Endothelial cell of umbilical vein (primary cell): ENCODE results near the gene MAP6D1. TPM values are rescaled to one million over a fixed set of nuclear protein-coding genes. Genes with fewer than 3 reads are reported as not detected.

Experiments
- BruUV-seq: library from RNA; stranded (reverse); fragments of 400-500 nt; replicated peaks from 2 replicates; lab custom pipeline; 2021; lab: Mats Ljungman, UMichigan
- CTCF ChIA-PET: fragments of 300-600, 350-600 bp; sonication (Branson Sonifier 250); formaldehyde crosslinking; loops from one replicate; lab custom pipeline; 2021; ENCODE audit warnings: antibody characterized with exemption, inconsistent platforms; lab: Charles Lee
- POLR2A ChIA-PET: fragments of 300-600, 350-600 bp; sonication (Branson Sonifier 250); formaldehyde crosslinking; loops from one replicate; lab custom pipeline; 2021; ENCODE audit warnings: antibody characterized with exemption, inconsistent platforms; lab: Charles Lee
- DNase-seq: peaks from one replicate; pipeline ENCODE4 v3.0.0-alpha.2; 2011; ENCODE audit warnings: low read depth, low spot score
- FAIRE-seq: peaks from 2 replicates; lab custom pipeline; 2011; peaks lifted over from hg19 to GRCh38; lab: Jason Lieb, UNC
- H2AFZ ChIP-seq: 2 replicates; pipeline ENCODE4 v1.6.0; 2012; ENCODE audit warnings: low read depth, low read length, control low read depth, inconsistent platforms
- H3K27ac ChIP-seq: 2 replicates; pipeline ENCODE4 v1.5.1; 2011; ENCODE audit warnings: low read depth, mild to moderate bottlenecking, control low read depth, low read length, moderate library complexity; ENCODE audit not compliant: insufficient read depth
- H3K27me3 ChIP-seq, 2 experiments: 2 replicates each; pipeline versions ENCODE4 v1.6.0 to v1.6.1; 2011; ENCODE audit warnings: low read length in 2 of 2, mixed read lengths in 1 of 2; ENCODE audit not compliant: control insufficient read depth in 2 of 2, insufficient read depth in 2 of 2
- H3K36me3 ChIP-seq, 2 experiments: 2 replicates in 1 of 2; 3 replicates in 1 of 2; pipeline ENCODE4 v1.5.1; 2011; ENCODE audit warnings: low read length in 2 of 2, mild to moderate bottlenecking in 1 of 2, moderate library complexity in 1 of 2; ENCODE audit not compliant: control insufficient read depth in 2 of 2, insufficient read depth in 2 of 2; ENCODE audit errors: extremely low read depth in 1 of 2
- H3K4me1 ChIP-seq: 3 replicates; pipeline ENCODE4 v1.5.1; 2011; ENCODE audit warnings: mild to moderate bottlenecking, low read length; ENCODE audit not compliant: control insufficient read depth, insufficient read depth; ENCODE audit errors: extremely low read depth
- H3K4me2 ChIP-seq: 2 replicates; pipeline ENCODE4 v1.6.1; 2011; ENCODE audit warnings: low read length, control low read depth, mixed read lengths; ENCODE audit not compliant: insufficient read depth
- H3K4me3 ChIP-seq, 3 experiments: fragments of 200-600 bp in 1 of 3; sonication (generic), shearing (Covaris generic) in 1 of 3; replicated peaks in 1 of 3; 2 replicates each; pipeline ENCODE4 v1.5.1; 2011 to 2016; ENCODE audit warnings: control low read depth in 3 of 3, low read length in 3 of 3, mild to moderate bottlenecking in 2 of 3, inconsistent platforms in 1 of 3, low read depth in 1 of 3, moderate library complexity in 1 of 3; ENCODE audit not compliant: insufficient read depth in 1 of 3
- H3K79me2 ChIP-seq: 2 replicates; pipeline ENCODE4 v1.6.0; 2012; ENCODE audit warnings: low read length, inconsistent platforms; ENCODE audit not compliant: control insufficient read depth, insufficient read depth
- H3K9ac ChIP-seq: replicated peaks from 2 replicates; pipeline ENCODE3; 2011; ENCODE audit warnings: low read length, control low read depth; ENCODE audit not compliant: insufficient read depth; ENCODE audit errors: extremely low read depth
- H3K9me1 ChIP-seq: replicated peaks from 3 replicates; pipeline ENCODE4 v1.6.0; 2011; ENCODE audit warnings: mild to moderate bottlenecking, low read length; ENCODE audit not compliant: control insufficient read depth, insufficient read depth; ENCODE audit errors: extremely low read depth
- H3K9me3 ChIP-seq: replicated peaks from 2 replicates; pipeline ENCODE4 v1.5.1; 2012; ENCODE audit warnings: low read length, inconsistent platforms; ENCODE audit not compliant: control insufficient read depth, insufficient read depth
- H4K20me1 ChIP-seq: replicated peaks from 2 replicates; pipeline ENCODE3; 2011; ENCODE audit warnings: mild to moderate bottlenecking, low read length; ENCODE audit not compliant: control insufficient read depth, insufficient read depth; ENCODE audit errors: extremely low read depth
- CTCF ChIP-seq, 2 donors: IDR thresholded peaks; 1 replicate in 1 of 2; 2 replicates in 1 of 2; pipeline ENCODE4 v1.5.1; 2011; ENCODE audit warnings: low read length in 2 of 2, mild to moderate bottlenecking in 2 of 2, moderate library complexity in 2 of 2, control low read depth in 1 of 2, inconsistent platforms in 1 of 2, low read depth in 1 of 2; ENCODE audit not compliant: insufficient read depth in 1 of 2; ENCODE audit errors: extremely low read depth in 1 of 2
- EZH2 ChIP-seq: IDR thresholded peaks from 2 replicates; pipeline ENCODE4 v1.6.1; 2012; ENCODE audit warnings: borderline replicate concordance, low read depth, mild to moderate bottlenecking, moderate library complexity, low read length, inconsistent platforms; ENCODE audit not compliant: severe bottlenecking
- FOS ChIP-seq: IDR thresholded peaks from 2 replicates; pipeline ENCODE4 v1.6.1; 2011; ENCODE audit warnings: mild to moderate bottlenecking, low read length, moderate library complexity, borderline replicate concordance; ENCODE audit not compliant: insufficient read depth
- GATA2 ChIP-seq: IDR thresholded peaks from 2 replicates; pipeline ENCODE4 v1.7.0; 2011; ENCODE audit warnings: low read depth, mild to moderate bottlenecking, moderate library complexity, mixed read lengths, low read length; ENCODE audit not compliant: insufficient read length, insufficient read depth
- JUN ChIP-seq: IDR thresholded peaks from 2 replicates; pipeline ENCODE4 v1.6.1; 2011; ENCODE audit warnings: borderline replicate concordance, low read depth; ENCODE audit not compliant: insufficient read length, insufficient read depth
- MAX ChIP-seq: IDR thresholded peaks from 2 replicates; pipeline ENCODE4 v1.6.1; 2011; ENCODE audit not compliant: insufficient read depth, insufficient read length
- MYC ChIP-seq: IDR thresholded peaks from one replicate; pipeline ENCODE4 v1.6.1; 2011; ENCODE audit warnings: mild to moderate bottlenecking, low read depth, low read length
- POLR2A ChIP-seq: IDR thresholded peaks from 2 replicates; pipeline ENCODE4 v1.6.1; 2012; ENCODE audit warnings: low read depth, mild to moderate bottlenecking, control low read depth, low read length
- POLR2AphosphoS5 ChIP-seq: IDR thresholded peaks from 2 replicates; pipeline ENCODE4 v1.6.1; 2012; ENCODE audit warnings: low read depth, mild to moderate bottlenecking, control low read depth, low read length, moderate library complexity; ENCODE audit not compliant: insufficient read depth
- dilution Hi-C: fragments of 300-500 bp; cut with MboI; formaldehyde crosslinking; loops from one replicate; pipeline ENCODE4 v1.15.0; 2019; ENCODE audit warnings: low sequenced_read_pairs; ENCODE audit not compliant: extremely low pct_ligation_motif_present
- intact Hi-C: fragments of 100-400 bp; cut with micrococcal nuclease; formaldehyde crosslinking; loops from one replicate; pipeline ENCODE4 v1.10.0; 2022
- polyA plus RNA-seq, 4 experiments: library from polyadenylated mRNA; depleted of rRNA in 3 of 4; stranded (reverse) in 3 of 4; unstranded in 1 of 4; fragments of >200 nt; gene quantifications; 2 replicates each; pipeline versions ENCODE4 v1.2.1 to v1.2.3, GENCODE V29; 2011 to 2012; ENCODE audit warnings: missing spikeins in 1 of 4
- total RNA-seq: library from RNA; stranded (reverse); gene quantifications from 2 replicates; pipeline ENCODE4 v1.2.3, GENCODE V29; 2021

MAP6D1 gene
- total and polyA plus RNA-seq, 2 donors (not counting 3 experiments of a cell fraction or from before 2014, with no cell fraction given): 2.4 to 3.5 TPM

- intact Hi-C loops (no loop called here), dilution Hi-C loops (no loop called here)
- no TSS peak for BruUV-seq
- Histone ChIP-seq H3K9ac (no peak overlapping the region), H2AFZ (no peak overlapping the region), H3K79me2 (no peaks in the 10 kb centered on the region), H3K4me2 (no peak overlapping the region), H3K9me1 (no peaks in the 10 kb centered on the region), H3K36me3 (peaks cover 0 to 2% of the 10 kb centered on the region in 2 experiments), H3K27me3 (no peaks in the 10 kb centered on the region), H3K4me1 (peaks cover 1% of the 10 kb centered on the region), H4K20me1 (no peaks in the 10 kb centered on the region), H3K9me3 (no peaks in the 10 kb centered on the region), H3K27ac (no peak overlapping the region), H3K4me3 (no peak overlapping the region)
- ChIA-PET POLR2A (no interaction called here), CTCF (interaction anchor here (0.7 kb wide), 1 partner anchor 52 kb away, joined by 3 read pairs; no protein-coding TSS in a partner anchor)
- no peak for FAIRE-seq
- TF ChIP-seq FOS (no peak), MYC (no peak), POLR2AphosphoS5 (no peak), MAX (no peak), POLR2A (no peak), EZH2 (no peak), JUN (no peak), CTCF (IDR thresholded peaks at IDR 0.05; ENCODE audit: extremely low read depth in 1 of 2, insufficient read depth in 1 of 2, low read depth in 1 of 2, low read length in 2 of 2) (no peak), GATA2 (no peak)
- no peak for DNase-seq
Measured at GRCh38 chr3:183818706-183819624, 6.4 kb downstream of the MAP6D1 start.
